ENCODE measurements around the gene FCRL1.

The FCRL1 gene

DNA sequence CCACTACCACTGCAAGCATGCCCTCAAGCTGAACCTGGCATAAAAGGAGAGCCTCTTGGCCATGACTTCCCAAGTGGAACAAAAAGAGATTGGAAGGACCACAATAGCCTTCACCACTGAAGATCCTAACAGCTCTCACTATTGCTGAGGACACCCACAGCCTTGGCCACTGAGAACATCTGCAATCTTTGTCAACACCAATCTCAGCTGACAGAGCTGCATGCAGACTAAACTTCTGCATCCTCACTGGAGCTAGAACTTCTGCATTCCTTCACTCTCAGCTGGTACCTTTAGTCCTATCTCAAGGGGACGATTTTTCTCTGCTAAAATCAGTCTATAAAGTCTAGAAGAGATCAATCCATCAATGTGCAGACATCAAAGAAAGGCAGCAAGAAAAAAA, 34.7 kb downstream of the FCRL1 start:
- POLR2A ChIA-PET, result no interaction called here

DNA sequence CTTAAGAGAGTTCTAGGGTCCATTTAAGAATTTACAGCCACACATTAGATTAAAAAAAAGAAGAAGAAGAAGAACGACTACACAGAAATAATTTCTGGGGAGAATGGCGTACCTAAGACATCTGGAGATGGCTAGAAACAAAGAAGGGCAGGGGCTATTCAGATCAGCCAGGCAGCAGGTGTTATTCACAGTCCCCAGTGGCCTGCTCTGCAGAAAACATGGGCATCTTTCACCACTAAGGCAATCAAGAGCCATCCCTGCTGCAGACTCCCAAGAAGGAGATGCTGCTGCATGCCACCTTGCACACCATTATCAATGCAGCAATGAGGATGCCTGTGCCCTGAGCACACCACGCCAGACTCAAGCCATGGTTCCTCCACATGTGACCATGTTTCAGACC, 35.1 kb downstream of the FCRL1 start:
- DNase-seq (ENCODE audit: low read depth, low spot score), result no peak
- TF ChIP-seq, protein P1, sequence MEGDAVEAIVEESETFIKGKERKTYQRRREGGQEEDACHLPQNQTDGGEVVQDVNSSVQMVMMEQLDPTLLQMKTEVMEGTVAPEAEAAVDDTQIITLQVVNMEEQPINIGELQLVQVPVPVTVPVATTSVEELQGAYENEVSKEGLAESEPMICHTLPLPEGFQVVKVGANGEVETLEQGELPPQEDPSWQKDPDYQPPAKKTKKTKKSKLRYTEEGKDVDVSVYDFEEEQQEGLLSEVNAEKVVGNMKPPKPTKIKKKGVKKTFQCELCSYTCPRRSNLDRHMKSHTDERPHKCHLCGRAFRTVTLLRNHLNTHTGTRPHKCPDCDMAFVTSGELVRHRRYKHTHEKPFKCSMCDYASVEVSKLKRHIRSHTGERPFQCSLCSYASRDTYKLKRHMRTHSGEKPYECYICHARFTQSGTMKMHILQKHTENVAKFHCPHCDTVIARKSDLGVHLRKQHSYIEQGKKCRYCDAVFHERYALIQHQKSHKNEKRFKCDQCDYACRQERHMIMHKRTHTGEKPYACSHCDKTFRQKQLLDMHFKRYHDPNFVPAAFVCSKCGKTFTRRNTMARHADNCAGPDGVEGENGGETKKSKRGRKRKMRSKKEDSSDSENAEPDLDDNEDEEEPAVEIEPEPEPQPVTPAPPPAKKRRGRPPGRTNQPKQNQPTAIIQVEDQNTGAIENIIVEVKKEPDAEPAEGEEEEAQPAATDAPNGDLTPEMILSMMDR (IDR thresholded peaks at IDR 0.05; ENCODE audit: insufficient read depth, low read length, missing control alignments), result no peak
- ChIA-PET POLR2A (no interaction called here), CTCF (no interaction called here)
- no peak overlapping the region for H3K4me3 ChIP-seq (ENCODE audit: low read depth, low read length)

More for the DNA sequence above, 34.7 kb downstream of the FCRL1 start:
- CTCF ChIA-PET, result no interaction called here
- no peak overlapping the region for H3K4me3 ChIP-seq (ENCODE audit: low read depth, low read length)
- TF ChIP-seq, protein P1 (IDR thresholded peaks at IDR 0.05; ENCODE audit: insufficient read depth, low read length, missing control alignments), result no peak
- DNase-seq (ENCODE audit: low read depth, low spot score), result no peak

DNA sequence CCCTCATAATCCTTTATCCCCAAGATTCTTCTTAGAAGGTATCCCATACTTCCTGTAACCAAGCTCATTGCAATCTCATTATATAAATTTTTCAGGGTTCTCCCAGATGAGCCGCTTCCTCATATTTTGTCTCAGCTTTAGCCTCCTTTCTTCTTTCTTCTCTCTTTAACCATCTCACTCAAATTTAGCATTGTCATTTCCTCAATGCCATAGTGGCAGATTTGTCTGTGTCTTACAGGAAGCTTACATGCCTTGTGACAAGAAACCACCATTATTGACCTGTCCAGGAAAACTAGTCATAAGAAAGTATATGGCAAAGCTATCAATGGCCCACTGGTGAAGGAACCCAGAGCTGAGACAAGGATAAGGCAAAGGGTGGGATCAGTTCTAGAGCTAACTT, 37.0 kb downstream of the FCRL1 start:
- DNase-seq (ENCODE audit: low read depth, low spot score), result no peak
- ChIA-PET POLR2A (no interaction called here), CTCF (no interaction called here)
- TF ChIP-seq, protein P1 (IDR thresholded peaks at IDR 0.05; ENCODE audit: insufficient read depth, low read length, missing control alignments), result no peak
- H3K4me3 ChIP-seq (ENCODE audit: low read depth, low read length), result no peak overlapping the region

DNA sequence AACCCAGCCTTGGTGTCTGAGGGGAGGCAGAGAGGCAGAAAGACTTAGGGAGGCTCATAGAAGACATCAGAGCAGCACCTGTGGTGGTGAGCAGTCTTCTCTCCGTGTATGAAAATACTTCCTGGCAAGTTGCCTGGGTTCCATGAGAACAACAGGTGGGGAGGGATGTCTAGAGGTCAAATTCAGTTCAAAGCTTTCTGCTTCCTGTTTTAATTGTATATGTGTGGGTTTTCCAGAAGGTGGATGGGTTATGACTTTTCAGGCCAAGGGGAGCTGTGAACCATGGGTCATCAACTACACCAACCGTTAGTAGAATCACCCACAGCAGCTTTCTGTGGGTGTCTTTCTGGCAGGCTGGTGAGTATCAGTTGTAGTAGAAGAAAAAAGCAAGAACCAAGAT, 38.9 kb downstream of the FCRL1 start:
- ChIA-PET POLR2A (no interaction called here), CTCF (no interaction called here)
- TF ChIP-seq, protein P1 (IDR thresholded peaks at IDR 0.05; ENCODE audit: insufficient read depth, low read length, missing control alignments), result no peak
- DNase-seq (ENCODE audit: low read depth, low spot score), result no peak
- H3K4me3 ChIP-seq (ENCODE audit: low read depth, low read length), result no peak overlapping the region

DNA sequence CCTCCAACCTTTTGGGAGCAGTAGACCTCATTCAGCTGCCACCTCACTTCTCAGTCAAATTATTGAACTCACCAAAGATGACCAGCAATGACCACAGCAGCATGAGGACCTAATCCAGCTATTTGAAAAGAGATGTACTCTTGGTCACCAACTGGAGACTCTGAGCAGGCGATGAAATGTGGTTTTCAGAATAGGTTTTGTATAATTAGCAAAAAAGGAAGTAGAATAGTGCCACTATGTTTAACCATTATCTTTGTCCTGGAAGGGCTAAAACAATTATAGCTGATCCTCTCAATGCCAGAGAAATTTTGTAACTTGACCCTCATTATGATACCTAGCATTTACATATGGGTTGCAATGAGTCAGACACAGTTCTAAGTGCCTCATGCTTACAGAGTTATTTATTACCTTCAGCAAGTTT, 42.9 kb downstream of the FCRL1 start, which contains the start of gene FCRL2:
FCRL2 (minus strand) TSS at position 162 of the 421 bp plus-strand sequence; CDS start at position 103, 59 bp downstream.
- ChIA-PET CTCF (no interaction called here), POLR2A (no interaction called here)
- no peak for DNase-seq (ENCODE audit: low read depth, low spot score)
- no peak within 1 kb of the TSS for H3K4me3 ChIP-seq (ENCODE audit: low read depth, low read length)
- TF ChIP-seq, protein P1 (IDR thresholded peaks at IDR 0.05; ENCODE audit: insufficient read depth, low read length, missing control alignments), result no peak

DNA sequence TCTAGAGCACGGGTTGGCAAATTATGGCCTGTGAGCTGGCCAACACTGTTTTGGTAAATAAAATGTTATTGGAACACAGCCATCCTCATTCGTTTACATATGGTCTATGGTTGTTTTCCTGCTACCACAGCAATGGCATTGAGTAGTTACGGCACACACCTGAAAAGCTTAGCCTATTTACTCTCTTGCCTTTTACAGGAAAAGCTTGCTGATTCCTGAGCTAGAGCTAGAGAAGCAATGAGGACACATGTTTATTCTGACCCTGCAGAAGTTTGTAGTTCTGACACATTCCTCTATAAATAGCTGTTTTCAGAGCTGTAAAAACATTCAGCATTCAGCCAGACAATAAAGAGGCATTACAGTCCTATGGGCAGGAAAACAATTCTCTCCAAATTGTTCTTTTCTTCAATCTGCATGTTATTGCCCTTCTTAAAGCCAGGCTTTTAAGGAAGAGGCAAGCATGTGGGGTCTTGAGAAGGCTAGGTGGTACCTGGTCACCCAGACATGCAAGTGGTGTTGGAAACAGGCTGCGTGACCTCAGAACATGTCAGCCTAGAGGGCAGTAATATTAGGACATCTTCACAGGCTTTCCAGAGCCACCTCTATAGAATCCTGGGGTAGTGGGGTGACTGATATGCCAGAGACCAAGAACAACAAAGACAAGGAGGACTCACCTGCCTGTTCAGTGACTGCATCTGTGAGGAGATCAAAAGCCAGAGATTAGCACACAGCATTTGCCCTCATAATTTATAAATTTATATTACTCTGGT, 44.6 kb downstream of the FCRL1 start:
- TF ChIP-seq, protein P1 (IDR thresholded peaks at IDR 0.05; ENCODE audit: insufficient read depth, low read length, missing control alignments), result no peak
- CTCF ChIA-PET, result interaction anchor here (1.3 kb wide), 1 partner anchor 10 kb away, joined by 4 read pairs; no protein-coding TSS in a partner anchor
- POLR2A ChIA-PET, result no interaction called here
- DNase-seq (ENCODE audit: low read depth, low spot score), result no peak
- H3K4me3 ChIP-seq (ENCODE audit: low read depth, low read length), result no peak overlapping the region

Data from AG04449 (cell line).